Retinal pigment epithelial cell (primary cell): ENCODE data around the gene LONRF3.

Experiments used
- DNase-seq: peaks from one replicate; pipeline ENCODE4 v3.0.0-alpha.2; 2010; ENCODE audit warnings: low read depth
- H3K4me3 ChIP-seq: 2 replicates; pipeline ENCODE4 v1.5.1; 2011; ENCODE audit warnings: mild to moderate bottlenecking, low read length, control low read depth, moderate library complexity
- TF ChIP-seq, protein P1 (sequence below): conservative IDR thresholded peaks from 2 replicates; pipeline ENCODE4 v1.5.1; 2011; ENCODE audit warnings: low read depth, low read length, control low read depth, inconsistent platforms

The LONRF3 gene

DNA sequence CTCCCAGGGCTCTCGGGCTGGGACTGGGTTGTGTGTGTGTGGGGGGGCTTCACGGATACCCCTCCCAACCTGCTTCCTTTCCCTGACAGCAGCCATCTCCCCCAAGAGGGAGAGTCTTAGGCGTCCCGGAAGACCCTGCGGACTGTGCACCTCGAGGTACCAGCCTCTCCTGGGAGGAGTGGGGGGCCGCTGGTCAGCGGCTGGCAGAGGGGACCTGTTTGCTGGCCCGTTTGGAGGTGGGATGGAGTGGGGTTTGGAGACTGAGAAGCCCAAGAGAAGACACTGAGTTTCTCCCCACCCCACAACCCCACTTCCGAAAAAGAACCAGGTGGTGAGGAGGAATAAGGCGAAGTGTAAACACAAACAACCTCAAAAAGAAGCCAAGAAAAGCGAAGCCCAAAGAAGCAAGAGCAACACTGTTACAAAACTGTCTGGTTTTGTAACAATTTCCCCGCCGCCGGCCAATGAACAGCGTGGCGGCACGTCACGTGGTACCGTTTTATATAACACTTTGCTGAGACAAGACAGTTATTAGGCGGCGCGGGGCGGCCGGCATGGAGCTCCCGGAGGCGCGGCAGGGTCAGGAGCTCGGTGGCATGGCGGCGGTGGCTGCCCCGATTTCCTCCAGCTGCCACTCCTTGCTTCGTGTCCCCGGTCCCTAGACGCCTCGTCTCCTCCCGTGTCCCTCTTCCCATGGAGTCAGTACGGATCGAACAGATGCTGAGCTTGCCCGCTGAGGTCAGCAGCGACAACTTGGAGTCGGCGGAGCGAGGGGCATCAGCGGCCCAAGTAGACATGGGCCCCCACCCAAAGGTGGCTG is at the start of gene LONRF3:
Gene LONRF3 (plus strand): TSS at position 531 of the 820 bp plus-strand sequence. CDS start 163 bp downstream, at position 694.
- TF ChIP-seq, protein P1, sequence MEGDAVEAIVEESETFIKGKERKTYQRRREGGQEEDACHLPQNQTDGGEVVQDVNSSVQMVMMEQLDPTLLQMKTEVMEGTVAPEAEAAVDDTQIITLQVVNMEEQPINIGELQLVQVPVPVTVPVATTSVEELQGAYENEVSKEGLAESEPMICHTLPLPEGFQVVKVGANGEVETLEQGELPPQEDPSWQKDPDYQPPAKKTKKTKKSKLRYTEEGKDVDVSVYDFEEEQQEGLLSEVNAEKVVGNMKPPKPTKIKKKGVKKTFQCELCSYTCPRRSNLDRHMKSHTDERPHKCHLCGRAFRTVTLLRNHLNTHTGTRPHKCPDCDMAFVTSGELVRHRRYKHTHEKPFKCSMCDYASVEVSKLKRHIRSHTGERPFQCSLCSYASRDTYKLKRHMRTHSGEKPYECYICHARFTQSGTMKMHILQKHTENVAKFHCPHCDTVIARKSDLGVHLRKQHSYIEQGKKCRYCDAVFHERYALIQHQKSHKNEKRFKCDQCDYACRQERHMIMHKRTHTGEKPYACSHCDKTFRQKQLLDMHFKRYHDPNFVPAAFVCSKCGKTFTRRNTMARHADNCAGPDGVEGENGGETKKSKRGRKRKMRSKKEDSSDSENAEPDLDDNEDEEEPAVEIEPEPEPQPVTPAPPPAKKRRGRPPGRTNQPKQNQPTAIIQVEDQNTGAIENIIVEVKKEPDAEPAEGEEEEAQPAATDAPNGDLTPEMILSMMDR: no peak
- H3K4me3 ChIP-seq: peak within 1 kb of the TSS; percentile 47
- DNase-seq: no peak

DNA sequence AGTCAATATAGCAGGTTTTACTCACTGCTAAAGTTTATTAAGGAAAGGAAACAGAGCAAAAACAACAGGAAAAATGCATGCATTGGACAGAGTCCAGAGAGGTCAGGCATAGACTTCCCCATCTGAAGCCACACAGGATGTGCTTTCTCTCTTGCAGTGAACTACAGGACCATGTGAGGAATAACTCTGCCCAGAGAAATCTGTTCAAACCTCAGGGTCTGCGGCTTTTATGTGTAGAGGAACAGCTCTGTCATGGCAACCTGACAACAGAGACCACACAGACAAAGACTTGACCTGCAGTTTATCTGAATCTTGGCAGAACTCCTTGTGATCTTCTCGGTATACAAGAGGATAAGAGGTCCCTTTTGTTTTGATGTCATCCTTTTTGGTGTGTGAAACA is 46.3 kb upstream of the LONRF3 start:
- DNase-seq: no peak
- TF ChIP-seq, protein P1: no peak
- H3K4me3 ChIP-seq: no peak overlapping the region

DNA sequence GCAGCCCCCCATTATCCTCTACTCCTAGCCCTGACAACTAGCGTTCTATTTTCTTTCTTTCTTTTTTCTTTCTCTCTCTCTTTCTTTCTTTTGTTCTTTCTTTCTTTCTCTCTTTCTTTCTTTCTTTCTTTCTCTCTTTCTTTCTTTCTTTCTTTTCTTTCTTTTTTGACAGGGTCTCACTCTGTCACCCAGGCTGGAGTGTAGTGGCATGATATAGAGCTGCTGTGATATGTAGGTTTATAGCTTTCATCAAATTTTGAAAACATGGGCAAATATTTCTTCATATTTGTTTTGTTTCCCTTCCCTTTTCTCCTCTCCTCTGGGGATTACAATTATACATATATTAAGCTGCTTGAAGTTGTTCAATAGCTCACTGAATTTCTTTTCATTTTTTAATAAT is 39.1 kb upstream of the LONRF3 start:
- no peak for DNase-seq
- no peak overlapping the region for H3K4me3 ChIP-seq
- TF ChIP-seq, protein P1: no peak

DNA sequence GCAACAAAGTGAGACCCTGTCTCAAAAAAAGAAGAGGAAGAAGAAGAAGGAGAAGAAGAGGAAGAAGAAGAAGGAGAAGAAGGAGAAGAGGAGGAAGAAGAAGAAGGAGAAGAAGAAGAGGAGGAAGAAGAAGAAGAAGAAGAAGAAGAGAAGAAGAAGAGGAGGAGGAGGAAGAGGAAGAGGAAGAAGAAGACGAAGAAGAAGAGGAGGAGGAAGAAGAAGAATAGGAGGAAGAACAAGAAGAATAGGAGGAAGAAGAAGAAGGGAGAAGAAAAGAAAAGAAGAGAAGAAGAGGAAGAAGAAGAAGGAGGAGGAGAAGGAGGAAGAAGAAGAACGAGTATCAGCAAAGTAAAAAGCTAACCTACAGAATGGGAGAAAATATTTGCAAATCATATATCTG is 33.3 kb upstream of the LONRF3 start:
- no peak overlapping the region for H3K4me3 ChIP-seq
- no peak for DNase-seq
- TF ChIP-seq, protein P1: no peak

DNA sequence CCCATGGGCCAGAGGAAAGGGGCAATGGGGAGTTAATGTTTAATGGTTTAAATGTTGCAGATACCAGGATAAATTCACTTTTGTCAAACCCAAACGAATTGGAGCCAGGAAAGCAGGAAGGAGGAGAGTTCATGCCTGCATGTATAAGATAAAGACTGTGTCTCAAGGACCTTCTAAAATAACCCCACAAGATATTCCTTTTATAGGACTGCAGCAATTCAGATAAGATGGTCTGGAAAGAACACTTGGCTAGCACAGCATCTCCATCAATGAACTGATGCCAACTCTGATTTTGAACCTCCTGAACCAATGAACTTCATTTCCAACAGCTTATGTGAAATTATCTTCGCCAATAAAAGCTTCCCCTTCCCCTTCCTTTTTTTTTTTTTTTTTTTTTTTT is 31.3 kb upstream of the LONRF3 start:
- no peak overlapping the region for H3K4me3 ChIP-seq
- TF ChIP-seq, protein P1: no peak
- DNase-seq: no peak

DNA sequence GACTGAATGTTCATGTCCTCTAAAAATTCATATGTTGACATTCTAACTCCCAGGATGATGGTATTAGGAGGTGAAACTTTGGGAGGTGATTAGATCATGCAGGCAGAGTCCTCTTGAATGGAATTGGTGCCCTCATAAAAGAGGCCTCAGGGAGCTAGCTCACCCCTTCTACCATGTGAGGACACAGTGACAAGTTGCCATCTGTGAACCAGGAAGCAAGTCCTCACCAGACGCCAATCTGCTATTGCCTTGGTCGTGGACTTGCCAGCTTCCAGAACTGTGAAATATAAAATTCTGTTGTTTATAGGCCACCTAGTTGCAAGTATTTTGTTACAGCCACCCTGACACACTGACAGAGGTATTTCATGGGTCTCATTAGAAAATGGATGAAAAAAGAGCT is 28.5 kb upstream of the LONRF3 start:
- no peak for DNase-seq
- TF ChIP-seq, protein P1: no peak
- H3K4me3 ChIP-seq: no peak overlapping the region

DNA sequence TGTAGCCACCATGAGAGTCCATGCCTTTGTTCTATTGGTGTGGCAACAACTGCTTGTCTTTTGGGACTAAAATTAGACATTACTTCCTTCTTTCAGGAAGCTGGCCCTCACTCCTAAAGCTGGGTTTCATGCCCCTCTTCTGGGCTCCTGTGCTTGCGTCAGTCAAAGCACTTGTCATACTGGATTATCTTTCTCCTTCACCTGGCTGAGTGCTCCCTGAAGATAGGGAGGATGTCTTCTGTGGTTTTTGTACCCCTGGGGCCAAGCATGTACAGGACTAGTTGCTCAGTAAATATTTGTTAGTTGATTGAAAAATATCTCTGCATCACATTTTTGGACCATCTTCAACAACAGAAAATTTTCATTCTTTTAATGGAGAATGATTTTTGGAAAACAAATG is 26.1 kb upstream of the LONRF3 start:
- TF ChIP-seq, protein P1: no peak
- no peak for DNase-seq
- H3K4me3 ChIP-seq: no peak overlapping the region
